ENCODE data around the gene TCN1. TPM values are rescaled to one million over a fixed set of nuclear protein-coding genes. Genes with fewer than 3 reads are reported as not detected.

TCN1 gene
- total RNA-seq, 6 donors from 2014 or later: 1.1 TPM; not detected in 5

- no peak overlapping the region for H3K27ac ChIP-seq
- no peak for ATAC-seq (ENCODE audit: low FRiP score in 2 of 2)
- no peak for DNase-seq
- H3K4me3 ChIP-seq: no peak overlapping the region
- H3K27me3 ChIP-seq: no peaks in the 10 kb centered on the region
- peaks cover 7 to 16% (median 15%) of the 10 kb centered on the region in 4 donors for H3K4me1 ChIP-seq
- 54 to 72% methylated on average over 1 of the region's 1 CpG for WGBS, 2 donors
- peaks cover 13 to 57% (median 29%) of the 10 kb centered on the region in 4 donors for H3K36me3 ChIP-seq
- TF ChIP-seq CTCF (IDR thresholded peaks at IDR 0.05) (no peak), POLR2A (IDR thresholded peaks at IDR 0.05) (no peak), EP300 (IDR thresholded peaks at IDR 0.05) (no peak), POLR2AphosphoS5 (IDR thresholded peaks at IDR 0.05) (no peak)
- no peaks in the 10 kb centered on the region for H3K9me3 ChIP-seq
Observed at GRCh38 chr11:59807047-59807610, 59.2 kb downstream of the TCN1 start.

GRCh38 chr11:59804061-59804460, 62.2 kb downstream of the TCN1 start:
- H3K36me3 ChIP-seq: peaks cover 16 to 77% (median 37%) of the 10 kb centered on the region in 4 donors
- WGBS, 2 donors: 80 to 100% methylated on average over 2 of the region's 2 CpGs
- peaks cover 0 to 6% (median 0%) of the 10 kb centered on the region in 4 donors for H3K4me1 ChIP-seq
- no peak overlapping the region for H3K27ac ChIP-seq
- TF ChIP-seq POLR2A (IDR thresholded peaks at IDR 0.05): no peak
- TF ChIP-seq CTCF (IDR thresholded peaks at IDR 0.05): no peak
- no peak for TF ChIP-seq EP300 (IDR thresholded peaks at IDR 0.05)
- no peak for TF ChIP-seq POLR2AphosphoS5 (IDR thresholded peaks at IDR 0.05)
- H3K9me3 ChIP-seq: no peaks in the 10 kb centered on the region
- DNase-seq: no peak
- no peaks in the 10 kb centered on the region for H3K27me3 ChIP-seq
- H3K4me3 ChIP-seq: no peak overlapping the region
- ATAC-seq (ENCODE audit: low FRiP score in 2 of 2): no peak

Other genes starting within 250 kb of the TCN1 start
- 10 to 100 TPM; 13.4 to 34.5 (median 23.7) TPM for gene PATL1, start 197.4 kb downstream of the TCN1 start, total RNA-seq
- not detected for gene OR10V1, start 152.6 kb downstream of the TCN1 start, total RNA-seq
- gene STX3, start 111.1 kb downstream of the TCN1 start, total RNA-seq: 100 to 1,000 TPM in 4 of 6 donors, 10 to 100 TPM in 2; 65.0 to 145 (median 135) TPM
- gene MRPL16, start 55.7 kb downstream of the TCN1 start, total RNA-seq: 10 to 100 TPM; 15.9 to 40.0 (median 35.0) TPM
- gene CBLIF, start 21.0 kb downstream of the TCN1 start, total RNA-seq: not detected
- gene OOSP3, start 12.3 kb upstream of the TCN1 start, total RNA-seq: not detected
- under 1 TPM in 1 of 6 donors, not detected in 5; 0.91 TPM for gene OOSP1, start 71.9 kb upstream of the TCN1 start, total RNA-seq
- gene OOSP4A, start 97.5 kb upstream of the TCN1 start, total RNA-seq: not detected
- not detected for gene OOSP4B, start 150.7 kb upstream of the TCN1 start, total RNA-seq
- gene OOSP2, start 173.9 kb upstream of the TCN1 start, total RNA-seq: not detected
- gene MS4A3, start 190.2 kb upstream of the TCN1 start, total RNA-seq: 1 to 10 TPM in 1 of 6 donors, under 1 TPM in 1, not detected in 4; 0.46 to 1.1 TPM
- 10 to 100 TPM in 1 of 6 donors, 1 to 10 TPM in 5; 1.3 to 17.1 (median 4.8) TPM for gene MS4A2, start 222.2 kb upstream of the TCN1 start, total RNA-seq

Measured in upper lobe of left lung (tissue), 6 donors.